Fibroblast of skin of back (primary cell): ENCODE measurements around the gene ARL6IP4.

Source experiments
- DNase-seq: peaks from one replicate; pipeline ENCODE4 v3.0.0-alpha.2; 2013

ARL6IP4 gene

GRCh38 chr12:122958198-122958888 lies 22.1 kb upstream of the ARL6IP4 start:
- no peak for DNase-seq

- no peak for DNase-seq
Observed at GRCh38 chr12:122959566-122960192, 20.8 kb upstream of the ARL6IP4 start.

GRCh38 chr12:122960193-122960569 lies 20.3 kb upstream of the ARL6IP4 start:
- DNase-seq: no peak

- DNase-seq: no peak
Observed at GRCh38 chr12:122961531-122962329, 18.8 kb upstream of the ARL6IP4 start.

GRCh38 chr12:122963941-122964265 lies 16.6 kb upstream of the ARL6IP4 start:
- no peak for DNase-seq

GRCh38 chr12:122964439-122965257 lies 15.8 kb upstream of the ARL6IP4 start:
- DNase-seq: no peak

- DNase-seq: no peak
Observed at GRCh38 chr12:122965321-122965751, 15.1 kb upstream of the ARL6IP4 start.

GRCh38 chr12:122965851-122966742 lies 14.4 kb upstream of the ARL6IP4 start, which contains the start of gene ABCB9:
Gene ABCB9, minus strand, starts transcription at chr12:122966463. Its CDS starts 6,228 bp downstream, at chr12:122960235.
- DNase-seq: peak; percentile 90

GRCh38 chr12:122966743-122967550 lies 13.5 kb upstream of the ARL6IP4 start:
- no peak for DNase-seq

GRCh38 chr12:122968104-122968503 lies 12.4 kb upstream of the ARL6IP4 start:
- DNase-seq: no peak

- DNase-seq: no peak
Observed at GRCh38 chr12:122969676-122970075, 10.8 kb upstream of the ARL6IP4 start.

GRCh38 chr12:122974274-122974891 lies 6.1 kb upstream of the ARL6IP4 start:
- peak; percentile 99 for DNase-seq

- peak; percentile 91 for DNase-seq
Observed at GRCh38 chr12:122974892-122975789, 5.3 kb upstream of the ARL6IP4 start, which contains the start of gene OGFOD2. Gene OGFOD2, plus strand, starts transcription at chr12:122975244. Its CDS starts 8 bp downstream, at chr12:122975252.

GRCh38 chr12:122975790-122976647 lies 4.5 kb upstream of the ARL6IP4 start:
- no peak for DNase-seq

- DNase-seq: no peak
Observed at GRCh38 chr12:122976648-122976975, 3.9 kb upstream of the ARL6IP4 start.

- DNase-seq: no peak
Observed at GRCh38 chr12:122977153-122977552, 3.3 kb upstream of the ARL6IP4 start.

GRCh38 chr12:122977655-122978392 lies 2.7 kb upstream of the ARL6IP4 start:
- DNase-seq: no peak
